H9 (cell line): ENCODE data around the gene EME1. TPM values are rescaled to one million over a fixed set of nuclear protein-coding genes. Genes with fewer than 3 reads are reported as not detected.

Source experiments
- DNase-seq: peaks from one replicate; pipeline ENCODE4 v3.0.0-alpha.2; 2017
- H2AFZ ChIP-seq: one replicate; pipeline ENCODE4 v1.6.1; 2013; ENCODE audit warnings: mild to moderate bottlenecking, low read length, control low read depth, moderate library complexity
- H2AK5ac ChIP-seq: 2 replicates; pipeline ENCODE4 v1.6.1; 2013; ENCODE audit warnings: low read length, control low read depth, mixed read lengths; ENCODE audit not compliant: insufficient read length
- H2BK120ac ChIP-seq: one replicate; pipeline ENCODE4 v1.6.1; 2013; ENCODE audit warnings: low read depth, mild to moderate bottlenecking, low read length, control low read depth, inconsistent platforms; ENCODE audit not compliant: poor library complexity, severe bottlenecking
- H2BK12ac ChIP-seq: 2 replicates; pipeline ENCODE4 v1.6.1; 2013; ENCODE audit warnings: low read length, control low read depth, mixed read lengths, low read depth; ENCODE audit not compliant: insufficient read length
- H2BK15ac ChIP-seq: 2 replicates; pipeline ENCODE4 v1.6.1; 2013; ENCODE audit warnings: low read depth, low read length, control low read depth
- H2BK20ac ChIP-seq: one replicate; pipeline ENCODE4 v1.6.1; 2013; ENCODE audit warnings: low read depth, mild to moderate bottlenecking, low read length, control low read depth, inconsistent platforms; ENCODE audit not compliant: poor library complexity, severe bottlenecking
- H2BK5ac ChIP-seq: 2 replicates; pipeline ENCODE4 v1.6.1; 2013; ENCODE audit warnings: low read length, control low read depth, mixed read lengths; ENCODE audit not compliant: insufficient read length
- H3K14ac ChIP-seq: 2 replicates; pipeline ENCODE4 v1.6.1; 2013; ENCODE audit warnings: low read length, control low read depth; ENCODE audit not compliant: insufficient read depth
- H3K18ac ChIP-seq: 2 replicates; pipeline ENCODE4 v1.6.1; 2013; ENCODE audit warnings: low read depth, mild to moderate bottlenecking, mixed read lengths, low read length, control low read depth; ENCODE audit not compliant: insufficient read length
- H3K23ac ChIP-seq: 2 replicates; pipeline ENCODE4 v1.6.1; 2013; ENCODE audit warnings: low read length, control low read depth, mixed read lengths, low read depth; ENCODE audit not compliant: insufficient read length
- H3K23me2 ChIP-seq: 2 replicates; pipeline ENCODE4 v1.6.1; 2013; ENCODE audit warnings: low read depth, mild to moderate bottlenecking, mixed read lengths, low read length, control low read depth; ENCODE audit not compliant: insufficient read length, poor library complexity, severe bottlenecking
- H3K27ac ChIP-seq: 2 replicates; pipeline ENCODE4 v1.5.1; 2013; ENCODE audit warnings: low read length, control low read depth, mixed read lengths, low read depth; ENCODE audit not compliant: insufficient read length
- H3K27me3 ChIP-seq: 2 replicates; pipeline ENCODE4 v1.6.1; 2013; ENCODE audit warnings: low read length, control low read depth, inconsistent platforms; ENCODE audit not compliant: insufficient read depth
- H3K4ac ChIP-seq: 2 replicates; pipeline ENCODE4 v1.6.1; 2013; ENCODE audit warnings: low read depth, mild to moderate bottlenecking, control low read depth, inconsistent platforms, low read length, moderate library complexity
- H3K4me1 ChIP-seq: 2 replicates; pipeline ENCODE4 v1.6.1; 2013; ENCODE audit warnings: low read length, control low read depth, inconsistent platforms; ENCODE audit not compliant: insufficient read depth
- H3K4me2 ChIP-seq: 2 replicates; pipeline ENCODE4 v1.6.1; 2013; ENCODE audit warnings: low read length, control low read depth, mixed read lengths; ENCODE audit not compliant: insufficient read length, insufficient read depth
- H3K56ac ChIP-seq: 2 replicates; pipeline ENCODE4 v1.6.1; 2013; ENCODE audit warnings: low read depth, mild to moderate bottlenecking, mixed read lengths, low read length, control low read depth; ENCODE audit not compliant: insufficient read length
- H3K79me1 ChIP-seq: 2 replicates; pipeline ENCODE4 v1.6.1; 2013; ENCODE audit warnings: low read depth, mild to moderate bottlenecking, moderate library complexity, low read length, control low read depth, inconsistent platforms; ENCODE audit not compliant: insufficient read depth, poor library complexity, severe bottlenecking
- H3K79me2 ChIP-seq: 2 replicates; pipeline ENCODE4 v1.6.1; 2013; ENCODE audit warnings: low read length, control low read depth, inconsistent platforms; ENCODE audit not compliant: insufficient read depth
- H3K9ac ChIP-seq: 2 replicates; pipeline ENCODE4 v1.6.1; 2013; ENCODE audit warnings: low read length, control low read depth, mixed read lengths; ENCODE audit not compliant: insufficient read length; ENCODE audit errors: extremely low read depth
- H3K9me3 ChIP-seq: one replicate; pipeline ENCODE4 v1.6.1; 2013; ENCODE audit warnings: low read depth, low read length, inconsistent platforms; ENCODE audit not compliant: control insufficient read depth
- H3T11ph ChIP-seq: one replicate; pipeline ENCODE4 v1.6.1; 2013; ENCODE audit warnings: mild to moderate bottlenecking, low read length, control low read depth, inconsistent platforms
- H4K20me1 ChIP-seq: one replicate; pipeline ENCODE4 v1.6.1; 2013; ENCODE audit not compliant: control insufficient read depth, insufficient read length, insufficient read depth
- H4K5ac ChIP-seq: 2 replicates; pipeline ENCODE4 v1.6.1; 2013; ENCODE audit warnings: low read depth, mild to moderate bottlenecking, mixed read lengths, low read length, control low read depth; ENCODE audit not compliant: insufficient read length
- H4K8ac ChIP-seq: replicated peaks from 2 replicates; pipeline ENCODE4 v1.6.1; 2013; ENCODE audit warnings: low read length, control low read depth, mixed read lengths, low read depth; ENCODE audit not compliant: insufficient read length
- H4K91ac ChIP-seq: 2 replicates; pipeline ENCODE4 v1.6.1; 2013; ENCODE audit warnings: low read depth, mild to moderate bottlenecking, moderate library complexity, mixed read lengths, low read length, control low read depth; ENCODE audit not compliant: insufficient read length
- H3K27ac Mint-ChIP-seq, 3 experiments: 2 replicates in 2 of 3; 3 replicates in 1 of 3; pipeline ENCODE4 v1.8.0; 2020 to 2021; ENCODE audit warnings: mixed read lengths in 3 of 3, mild to moderate bottlenecking in 1 of 3, moderate library complexity in 1 of 3
- H3K27me3 Mint-ChIP-seq: 2 replicates; pipeline ENCODE4 v1.8.0; 2021; ENCODE audit warnings: low read depth, mild to moderate bottlenecking, moderate library complexity, mixed read lengths
- H3K36me3 Mint-ChIP-seq, 3 experiments: 2 replicates in 2 of 3; 3 replicates in 1 of 3; pipeline ENCODE4 v1.8.0; 2020 to 2021; ENCODE audit warnings: low read depth in 3 of 3, mixed read lengths in 3 of 3; ENCODE audit not compliant: insufficient read depth in 1 of 3
- H3K4me1 Mint-ChIP-seq, 2 experiments: 2 replicates each; pipeline ENCODE4 v1.8.0; 2020; ENCODE audit warnings: mixed read lengths in 2 of 2
- H3K4me3 Mint-ChIP-seq, 2 experiments: 2 replicates in 1 of 2; 3 replicates in 1 of 2; pipeline ENCODE4 v1.8.0; 2020 to 2021; ENCODE audit warnings: mild to moderate bottlenecking in 2 of 2, mixed read lengths in 2 of 2, moderate library complexity in 1 of 2
- H3K9me3 Mint-ChIP-seq, 2 experiments: 2 replicates in 1 of 2; 3 replicates in 1 of 2; pipeline ENCODE4 v1.8.0; 2020; ENCODE audit warnings: mild to moderate bottlenecking in 2 of 2, mixed read lengths in 2 of 2, moderate library complexity in 1 of 2
- CTCF ChIP-seq: fragments of 200-600 bp; sonication (generic); conservative IDR thresholded peaks from 3 replicates; pipeline ENCODE4 v1.8.0; 2021; ENCODE audit warnings: antibody characterized with exemption, mild to moderate bottlenecking
- WGBS: extraction: QIAGEN DNeasy Blood & Tissue Kit; methylation state at CpG from one replicate; pipeline ENCODE4 v1.1.7; 2013; ENCODE audit warnings: missing lambda C conversion rate, low lambda C conversion rate, mixed read lengths; ENCODE audit not compliant: insufficient read length; ENCODE audit errors: extremely low coverage; 5-methylcytosine and 5-hydroxymethylcytosine counted together
- total RNA-seq: library from RNA; stranded (reverse); gene quantifications from 2 replicates; pipeline ENCODE4 v1.2.1, GENCODE V29; 2021

EME1 gene
- total RNA-seq, 1 experiment from 2014 or later, result 15.1 TPM

GRCh38 chr17:50344731-50345365 is 28.2 kb upstream of the EME1 start:
- Histone ChIP-seq H3K23me2 (peaks cover 9% of the 10 kb centered on the region), H2AK5ac (no peak overlapping the region), H4K5ac (no peak overlapping the region), H3K14ac (no peak overlapping the region), H3K23ac (no peak overlapping the region), H3K79me1 (no peaks in the 10 kb centered on the region), H3K9me3 (no peaks in the 10 kb centered on the region), H2BK12ac (no peak overlapping the region), H4K91ac (no peak overlapping the region), H2AFZ (no peak overlapping the region), H3T11ph (no peak overlapping the region), H2BK20ac (no peak overlapping the region), H3K56ac (no peak overlapping the region), H2BK15ac (no peak overlapping the region), H3K27ac (no peak overlapping the region), H3K79me2 (no peaks in the 10 kb centered on the region), H3K27me3 (no peaks in the 10 kb centered on the region; the same call in 1 of the 2 replicates), H3K9ac (no peak overlapping the region), H3K4ac (no peak overlapping the region), H4K8ac (no peak overlapping the region), H4K20me1 (no peaks in the 10 kb centered on the region), H2BK120ac (no peak overlapping the region), H3K4me2 (peak overlapping the region; percentile 66), H3K18ac (no peak overlapping the region), H3K4me1 (peaks cover 2% of the 10 kb centered on the region; the same call in 1 of the 2 replicates), H2BK5ac (no peak overlapping the region)
- peak; percentile 39 for DNase-seq
- Mint-ChIP-seq H3K4me3 (peak overlapping the region; percentile 73 to 84), H3K4me1 (peaks cover 27 to 30% of the 10 kb centered on the region in 2 experiments), H3K9me3 (peaks cover 0 to 3% of the 10 kb centered on the region in 2 experiments; a peak in 2 of 5 replicates), H3K27me3 (peaks cover 21% of the 10 kb centered on the region), H3K36me3 (no peaks in the 10 kb centered on the region; a peak in 1 of 7 replicates), H3K27ac (no peak overlapping the region)
- TF ChIP-seq CTCF, result no peak
- WGBS, result no CpG with 5 or more reads among the region's 13 CpGs
